ENCODE results near the gene EFTUD2. TPM values are rescaled to one million over a fixed set of nuclear protein-coding genes. Genes with fewer than 3 reads are reported as not detected.
"Not testable (repeated sequence)": the region's sequence is repeated elsewhere in the genome, so short reads cannot be mapped to it uniquely, and the experiment has no call there.

EFTUD2 gene
- total and polyA plus RNA-seq, 11 donors, result 21.3 to 106 (median 65.0) TPM

DNA sequence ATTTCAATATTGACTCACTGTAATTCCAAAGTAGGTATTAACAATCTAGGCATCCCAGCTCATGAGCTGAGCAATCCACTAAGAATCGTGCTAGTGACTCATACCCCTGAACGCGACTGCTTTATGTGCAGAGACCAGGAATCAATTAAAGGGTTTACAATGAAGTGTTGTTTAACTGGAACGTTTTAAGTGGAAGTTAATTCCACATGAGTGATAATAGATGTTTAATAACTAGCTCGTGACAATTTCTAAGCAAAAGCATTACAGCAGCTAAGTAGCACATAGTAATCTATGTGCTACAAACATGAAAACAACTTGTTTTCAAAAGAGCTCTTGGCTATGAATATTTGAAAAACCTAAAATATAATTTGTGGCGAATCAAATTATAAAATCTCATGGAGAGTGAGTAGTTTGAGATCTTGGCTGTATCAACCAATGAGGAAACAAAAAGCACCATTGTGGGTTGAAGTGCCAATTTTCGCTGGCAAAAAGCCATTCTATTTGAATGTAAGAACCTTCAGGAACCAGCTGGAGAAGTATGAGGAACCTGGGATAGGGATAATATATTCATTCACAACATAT, 78.5 kb downstream of the EFTUD2 start:
- Histone ChIP-seq H3K36me3 (no peaks in the 10 kb centered on the region), H3K27ac (peak overlapping the region in 4 of 12 donors; percentile 20 to 59 (median 30)), H3K4me3 (no peak overlapping the region), H3K27me3 (peaks cover 0 to 6% (median 0%) of the 10 kb centered on the region in 9 donors), H3K9me3 (no peaks in the 10 kb centered on the region), H3K4me1 (peaks cover 0 to 27% (median 8%) of the 10 kb centered on the region in 12 donors)
- DNase-seq, result no peak
- peak in 1 of 4 donors; percentile 56 for ATAC-seq
- intact Hi-C loops (cut with DNase I), result no loop called here
- TF ChIP-seq, protein P1, sequence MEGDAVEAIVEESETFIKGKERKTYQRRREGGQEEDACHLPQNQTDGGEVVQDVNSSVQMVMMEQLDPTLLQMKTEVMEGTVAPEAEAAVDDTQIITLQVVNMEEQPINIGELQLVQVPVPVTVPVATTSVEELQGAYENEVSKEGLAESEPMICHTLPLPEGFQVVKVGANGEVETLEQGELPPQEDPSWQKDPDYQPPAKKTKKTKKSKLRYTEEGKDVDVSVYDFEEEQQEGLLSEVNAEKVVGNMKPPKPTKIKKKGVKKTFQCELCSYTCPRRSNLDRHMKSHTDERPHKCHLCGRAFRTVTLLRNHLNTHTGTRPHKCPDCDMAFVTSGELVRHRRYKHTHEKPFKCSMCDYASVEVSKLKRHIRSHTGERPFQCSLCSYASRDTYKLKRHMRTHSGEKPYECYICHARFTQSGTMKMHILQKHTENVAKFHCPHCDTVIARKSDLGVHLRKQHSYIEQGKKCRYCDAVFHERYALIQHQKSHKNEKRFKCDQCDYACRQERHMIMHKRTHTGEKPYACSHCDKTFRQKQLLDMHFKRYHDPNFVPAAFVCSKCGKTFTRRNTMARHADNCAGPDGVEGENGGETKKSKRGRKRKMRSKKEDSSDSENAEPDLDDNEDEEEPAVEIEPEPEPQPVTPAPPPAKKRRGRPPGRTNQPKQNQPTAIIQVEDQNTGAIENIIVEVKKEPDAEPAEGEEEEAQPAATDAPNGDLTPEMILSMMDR (IDR thresholded peaks at IDR 0.05), result no peak
- no peak for TF ChIP-seq POLR2A (IDR thresholded peaks at IDR 0.05)
- WGBS, 4 donors, result 30 to 42% (median 39%) methylated on average over 7 of the region's 7 CpGs

DNA sequence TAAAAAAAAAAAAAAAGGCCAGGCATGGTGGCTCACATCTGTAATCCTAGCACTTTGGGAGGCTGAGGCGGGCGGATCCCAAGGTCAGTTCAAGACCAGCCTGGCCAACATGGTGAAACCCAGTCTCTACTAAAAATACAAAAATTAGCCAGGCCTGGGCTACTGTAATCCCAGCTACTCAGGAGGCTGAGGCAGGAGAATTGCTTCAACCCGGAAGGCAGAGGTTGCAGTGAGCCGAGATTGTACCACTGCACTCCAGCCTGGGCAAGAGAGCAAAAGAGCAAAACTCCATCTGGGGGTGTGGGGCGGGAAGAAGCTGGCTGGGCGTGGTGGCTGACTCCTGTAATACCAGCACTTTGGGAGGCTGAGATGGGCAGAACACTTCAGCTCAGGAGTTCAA, 80.7 kb downstream of the EFTUD2 start:
- peak overlapping the region in 1 of 12 donors; percentile 59 for H3K27ac ChIP-seq
- H3K27me3 ChIP-seq; ATAC-seq; intact Hi-C loops (cut with DNase I); H3K36me3 ChIP-seq; H3K4me3 ChIP-seq; DNase-seq; H3K9me3 ChIP-seq: not testable (repeated sequence)
- 86 to 92% (median 90%) methylated on average over 6 of the region's 6 CpGs for WGBS, 4 donors
- H3K4me1 ChIP-seq, result peaks cover 0 to 38% (median 8%) of the 10 kb centered on the region in 12 donors

DNA sequence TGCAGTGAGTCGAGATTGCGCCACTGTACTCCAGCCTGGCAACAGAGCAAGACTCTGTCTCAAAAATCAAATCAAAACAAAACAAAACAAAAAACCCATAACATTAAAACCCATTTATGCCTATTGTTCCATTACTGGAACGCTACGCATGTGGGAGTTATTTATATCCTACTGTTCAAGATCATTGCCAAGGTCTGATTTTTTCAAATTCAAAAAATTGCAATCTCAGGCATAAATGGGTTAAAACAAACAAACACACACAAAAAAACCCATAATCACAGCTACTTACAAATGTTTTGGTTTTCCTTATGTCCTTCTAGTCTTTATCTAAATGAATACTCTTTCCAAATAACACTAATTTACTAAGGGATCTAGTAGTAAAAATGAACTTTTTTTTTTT, 87.0 kb downstream of the EFTUD2 start:
- 36 to 51% (median 47%) methylated on average over 4 of the region's 4 CpGs for WGBS, 4 donors
- DNase-seq (no peak), ATAC-seq (peak in 1 of 4 donors; percentile 18)
- Histone ChIP-seq H3K4me1 (peaks cover 0 to 30% (median 6%) of the 10 kb centered on the region in 12 donors), H3K4me3 (no peak overlapping the region), H3K9me3 (no peaks in the 10 kb centered on the region), H3K27me3 (no peaks in the 10 kb centered on the region), H3K27ac (peak overlapping the region in 8 of 12 donors; percentile 1 to 83 (median 34)), H3K36me3 (no peaks in the 10 kb centered on the region)
- no peak for TF ChIP-seq POLR2A (IDR thresholded peaks at IDR 0.05)
- TF ChIP-seq, protein P1 (IDR thresholded peaks at IDR 0.05), result no peak
- intact Hi-C loops (cut with DNase I), result no loop called here

DNA sequence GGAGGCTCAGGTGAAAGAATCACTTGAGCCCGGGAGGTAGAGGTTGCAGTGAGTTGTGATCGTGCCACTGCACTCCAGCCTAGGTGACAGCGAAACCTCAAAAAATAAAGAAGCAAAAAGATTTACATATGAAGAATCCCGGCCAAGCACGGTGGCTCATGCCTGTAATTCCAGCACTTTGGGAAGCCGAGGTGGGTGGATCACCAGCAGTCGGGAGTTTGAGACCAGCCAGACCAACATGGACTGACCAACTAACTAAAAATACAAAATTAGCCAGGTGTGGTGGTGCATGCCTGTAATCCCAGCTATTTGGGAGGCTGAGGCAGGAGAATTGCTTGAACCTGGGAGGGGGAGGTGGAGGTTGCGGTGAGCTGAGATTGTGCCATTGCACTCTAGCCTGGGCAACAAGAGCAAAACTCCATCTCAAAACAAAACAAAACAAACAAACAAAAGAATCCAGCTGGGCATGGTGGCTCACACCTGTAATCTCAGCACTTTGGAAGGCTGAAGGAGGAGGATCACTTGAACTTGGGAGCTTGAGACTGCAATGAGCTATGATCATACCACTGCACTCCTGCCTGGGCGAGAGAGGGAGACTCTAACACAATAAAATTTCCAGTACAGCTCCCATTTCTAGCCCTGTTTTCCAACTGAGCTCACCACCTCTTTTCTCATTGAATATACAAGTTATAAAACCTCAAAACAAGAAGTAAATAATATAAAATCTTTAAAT, 90.4 kb downstream of the EFTUD2 start:
- H3K27ac ChIP-seq, result peak overlapping the region in 1 of 12 donors; percentile 83
- H3K36me3 ChIP-seq, result peaks cover 0 to 26% (median 13%) of the 10 kb centered on the region in 9 donors
- not testable (repeated sequence) for H3K27me3 ChIP-seq, H3K9me3 ChIP-seq, DNase-seq, H3K4me3 ChIP-seq, ATAC-seq
- intact Hi-C loops (cut with DNase I), result loop anchor here in 1 of 10 donors (5.0 kb wide), 1 partner anchor 38 kb away; the partner anchor contains the start of gene HIGD1B
- WGBS, 4 donors, result 93 to 95% (median 94%) methylated on average over 9 of the region's 9 CpGs
- H3K4me1 ChIP-seq, result peaks cover 0 to 27% (median 9%) of the 10 kb centered on the region in 12 donors

DNA sequence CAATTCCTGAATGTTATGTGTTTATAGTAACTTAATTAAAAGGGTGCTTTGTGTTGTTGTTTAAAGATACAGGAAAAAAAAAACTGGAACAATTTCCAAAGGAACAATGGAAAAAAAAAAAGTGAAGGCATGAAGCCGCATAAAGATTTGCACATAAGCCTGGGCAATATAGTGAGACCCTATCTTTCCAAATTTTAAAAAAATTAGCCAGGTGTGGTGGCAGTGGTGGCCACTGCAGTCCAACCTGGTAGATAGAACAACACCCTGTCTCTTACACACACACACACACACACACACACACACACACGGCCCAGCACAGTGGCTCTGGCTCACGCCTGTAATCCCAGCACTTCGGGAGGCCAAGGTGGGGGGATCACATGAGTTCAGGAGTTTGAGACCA, 91.1 kb downstream of the EFTUD2 start:
- peaks cover 0 to 34% (median 12%) of the 10 kb centered on the region in 12 donors for H3K4me1 ChIP-seq
- H3K9me3 ChIP-seq, result no peaks in the 10 kb centered on the region
- DNase-seq (no peak), ATAC-seq (no peak)
- intact Hi-C loops (cut with DNase I), result loop anchor here in 1 of 10 donors (5.0 kb wide), 1 partner anchor 39 kb away; the partner anchor contains the start of gene HIGD1B
- TF ChIP-seq, protein P1 (IDR thresholded peaks at IDR 0.05), result no peak
- no peak for TF ChIP-seq POLR2A (IDR thresholded peaks at IDR 0.05)
- no peaks in the 10 kb centered on the region for H3K27me3 ChIP-seq
- WGBS, 4 donors, result 87 to 90% (median 89%) methylated on average over 4 of the region's 4 CpGs
- peaks cover 0 to 26% (median 13%) of the 10 kb centered on the region in 9 donors for H3K36me3 ChIP-seq
- no peak overlapping the region for H3K4me3 ChIP-seq
- H3K27ac ChIP-seq, result peak overlapping the region in 1 of 12 donors; percentile 83
